Mucosa of rectum (tissue), 2 donors: ENCODE data around the gene AGMO.

Experiments
- H3K27ac ChIP-seq, 2 donors: one replicate each; pipeline ENCODE4 v1.7.0; 2013; ENCODE audit warnings: inconsistent platforms in 2 of 2, low read depth in 2 of 2, low read length in 2 of 2
- H3K27me3 ChIP-seq, 2 donors: one replicate each; pipeline ENCODE4 v1.7.0; 2013; ENCODE audit warnings: low read length in 2 of 2; ENCODE audit not compliant: control insufficient read depth in 2 of 2, insufficient read depth in 2 of 2
- H3K36me3 ChIP-seq, 2 donors: one replicate each; pipeline ENCODE4 v1.7.0; 2013; ENCODE audit warnings: low read length in 2 of 2; ENCODE audit not compliant: control insufficient read depth in 2 of 2, insufficient read depth in 2 of 2
- H3K4me1 ChIP-seq, 2 donors: one replicate each; pipeline ENCODE4 v1.7.0; 2013; ENCODE audit warnings: low read length in 2 of 2, mild to moderate bottlenecking in 1 of 2; ENCODE audit not compliant: control insufficient read depth in 2 of 2, insufficient read depth in 2 of 2
- H3K4me3 ChIP-seq, 2 donors: one replicate each; pipeline ENCODE4 v1.7.0; 2013; ENCODE audit warnings: low read length in 2 of 2
- H3K9ac ChIP-seq, 2 donors: one replicate each; pipeline ENCODE4 v1.7.0; 2013; ENCODE audit warnings: low read length in 2 of 2, low read depth in 1 of 2, mild to moderate bottlenecking in 1 of 2
- H3K9me3 ChIP-seq, 2 donors: one replicate each; pipeline ENCODE4 v1.7.0; 2013; ENCODE audit warnings: low read length in 2 of 2; ENCODE audit not compliant: control insufficient read depth in 2 of 2
- donor health status: healthy.
- donor health status: Normal muscosa, but diverticular disease.

AGMO gene

GRCh38 chr7:15378494-15379145, 183.2 kb downstream of the AGMO start:
- Histone ChIP-seq H3K36me3 (no peaks in the 10 kb centered on the region), H3K27me3 (no peaks in the 10 kb centered on the region), H3K4me3 (no peak overlapping the region), H3K9me3 (no peaks in the 10 kb centered on the region), H3K9ac (no peak overlapping the region), H3K27ac (no peak overlapping the region), H3K4me1 (no peaks in the 10 kb centered on the region)

- H3K36me3 ChIP-seq = no peaks in the 10 kb centered on the region
- no peaks in the 10 kb centered on the region for H3K27me3 ChIP-seq
- H3K9ac ChIP-seq = no peak overlapping the region
- no peaks in the 10 kb centered on the region for H3K9me3 ChIP-seq
- no peak overlapping the region for H3K27ac ChIP-seq
- H3K4me3 ChIP-seq = no peak overlapping the region
- H3K4me1 ChIP-seq = no peaks in the 10 kb centered on the region
Observed at GRCh38 chr7:15376600-15376999, 185.2 kb downstream of the AGMO start.

GRCh38 chr7:15370441-15370840, 191.4 kb downstream of the AGMO start:
- Histone ChIP-seq H3K4me3 (no peak overlapping the region), H3K9me3 (no peaks in the 10 kb centered on the region), H3K36me3 (no peaks in the 10 kb centered on the region), H3K27ac (no peak overlapping the region), H3K27me3 (no peaks in the 10 kb centered on the region), H3K4me1 (no peaks in the 10 kb centered on the region), H3K9ac (no peak overlapping the region)

GRCh38 chr7:15368653-15369052, 193.2 kb downstream of the AGMO start:
- Histone ChIP-seq H3K27me3 (no peaks in the 10 kb centered on the region), H3K9ac (no peak overlapping the region), H3K36me3 (no peaks in the 10 kb centered on the region), H3K9me3 (no peaks in the 10 kb centered on the region), H3K4me3 (no peak overlapping the region), H3K4me1 (no peaks in the 10 kb centered on the region), H3K27ac (no peak overlapping the region)

- Histone ChIP-seq H3K4me1 (no peaks in the 10 kb centered on the region), H3K27ac (no peak overlapping the region), H3K9ac (no peak overlapping the region), H3K27me3 (no peaks in the 10 kb centered on the region), H3K9me3 (no peaks in the 10 kb centered on the region), H3K36me3 (no peaks in the 10 kb centered on the region), H3K4me3 (no peak overlapping the region)
Observed at GRCh38 chr7:15367897-15368296, 193.9 kb downstream of the AGMO start.

GRCh38 chr7:15358112-15358511, 203.7 kb downstream of the AGMO start:
- Histone ChIP-seq H3K36me3 (no peaks in the 10 kb centered on the region), H3K4me1 (no peaks in the 10 kb centered on the region), H3K4me3 (no peak overlapping the region), H3K27me3 (no peaks in the 10 kb centered on the region), H3K9me3 (no peaks in the 10 kb centered on the region), H3K9ac (no peak overlapping the region), H3K27ac (no peak overlapping the region)

GRCh38 chr7:15352421-15353206, 209.2 kb downstream of the AGMO start:
- Histone ChIP-seq H3K27me3 (no peaks in the 10 kb centered on the region), H3K9me3 (no peaks in the 10 kb centered on the region), H3K27ac (no peak overlapping the region), H3K4me1 (no peaks in the 10 kb centered on the region), H3K36me3 (no peaks in the 10 kb centered on the region), H3K4me3 (no peak overlapping the region), H3K9ac (no peak overlapping the region)

GRCh38 chr7:15345216-15345615, 216.6 kb downstream of the AGMO start:
- Histone ChIP-seq H3K4me3 (no peak overlapping the region), H3K4me1 (no peaks in the 10 kb centered on the region), H3K27ac (no peak overlapping the region), H3K9ac (no peak overlapping the region), H3K36me3 (no peaks in the 10 kb centered on the region), H3K27me3 (no peaks in the 10 kb centered on the region), H3K9me3 (no peaks in the 10 kb centered on the region)

GRCh38 chr7:15341817-15342216, 220.0 kb downstream of the AGMO start:
- Histone ChIP-seq H3K9me3 (peaks cover 0 to 2% of the 10 kb centered on the region in 2 donors), H3K4me1 (no peaks in the 10 kb centered on the region), H3K4me3 (no peak overlapping the region), H3K9ac (no peak overlapping the region), H3K27ac (no peak overlapping the region), H3K36me3 (no peaks in the 10 kb centered on the region), H3K27me3 (no peaks in the 10 kb centered on the region)

- H3K27ac ChIP-seq = no peak overlapping the region
- H3K36me3 ChIP-seq = no peaks in the 10 kb centered on the region
- no peaks in the 10 kb centered on the region for H3K4me1 ChIP-seq
- H3K27me3 ChIP-seq = no peaks in the 10 kb centered on the region
- no peak overlapping the region for H3K4me3 ChIP-seq
- H3K9ac ChIP-seq = no peak overlapping the region
- H3K9me3 ChIP-seq = peaks cover 0 to 2% of the 10 kb centered on the region in 2 donors
Observed at GRCh38 chr7:15336146-15336545, 225.7 kb downstream of the AGMO start.
